TTC549 (cell line): Measurements from ENCODE around the gene THOC3.
"Not testable (repeated sequence)": the region's sequence is repeated elsewhere in the genome, so short reads cannot be mapped to it uniquely, and the experiment has no call there.

Experiments used
- FAIRE-seq: peaks from 2 replicates; lab custom pipeline; 2012; peaks lifted over from hg19 to GRCh38; lab: Jason Lieb, UNC

The THOC3 gene, protein sequence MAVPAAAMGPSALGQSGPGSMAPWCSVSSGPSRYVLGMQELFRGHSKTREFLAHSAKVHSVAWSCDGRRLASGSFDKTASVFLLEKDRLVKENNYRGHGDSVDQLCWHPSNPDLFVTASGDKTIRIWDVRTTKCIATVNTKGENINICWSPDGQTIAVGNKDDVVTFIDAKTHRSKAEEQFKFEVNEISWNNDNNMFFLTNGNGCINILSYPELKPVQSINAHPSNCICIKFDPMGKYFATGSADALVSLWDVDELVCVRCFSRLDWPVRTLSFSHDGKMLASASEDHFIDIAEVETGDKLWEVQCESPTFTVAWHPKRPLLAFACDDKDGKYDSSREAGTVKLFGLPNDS

DNA sequence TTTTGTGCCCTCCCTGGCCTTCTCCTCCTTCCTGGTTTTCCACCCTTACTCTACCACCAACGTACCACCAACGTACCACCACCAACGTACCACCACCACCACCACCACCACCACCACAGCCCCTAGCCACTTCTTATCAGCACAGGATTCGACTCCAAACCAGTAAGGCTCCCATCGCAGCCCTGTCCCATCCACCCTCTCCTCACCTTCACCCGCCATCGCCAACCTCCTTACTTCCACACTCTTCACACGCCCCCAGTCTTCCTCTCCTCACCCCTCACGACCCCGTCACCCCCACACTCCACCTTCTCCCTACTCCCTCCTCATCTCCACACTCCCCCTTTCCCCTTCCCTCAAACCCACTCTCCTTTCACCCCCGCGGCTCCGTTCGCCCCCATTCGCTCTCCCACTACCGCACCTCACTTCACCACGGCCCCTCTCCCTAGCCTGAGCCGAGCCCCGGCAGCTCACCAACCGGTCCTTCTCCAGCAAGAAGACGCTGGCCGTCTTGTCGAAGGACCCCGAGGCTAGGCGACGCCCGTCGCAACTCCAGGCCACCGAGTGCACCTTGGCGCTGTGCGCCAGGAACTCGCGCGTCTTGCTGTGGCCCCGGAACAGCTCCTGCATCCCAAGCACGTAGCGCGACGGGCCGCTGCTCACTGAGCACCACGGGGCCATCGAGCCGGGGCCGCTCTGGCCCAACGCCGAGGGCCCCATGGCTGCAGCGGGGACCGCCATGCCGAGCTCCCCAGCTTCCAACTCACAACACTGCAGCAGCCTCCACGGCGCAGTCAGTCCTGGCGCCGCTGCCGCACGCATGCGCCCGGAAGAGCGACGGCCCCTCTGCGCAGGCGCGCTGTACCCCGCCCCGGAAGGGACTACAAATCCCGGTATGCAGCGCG is at the start of gene THOC3:
Gene THOC3 (minus strand): TSS at position 845 of the 902 bp plus-strand sequence. CDS start 107 bp downstream, at position 738.
- not testable (repeated sequence) for FAIRE-seq

DNA sequence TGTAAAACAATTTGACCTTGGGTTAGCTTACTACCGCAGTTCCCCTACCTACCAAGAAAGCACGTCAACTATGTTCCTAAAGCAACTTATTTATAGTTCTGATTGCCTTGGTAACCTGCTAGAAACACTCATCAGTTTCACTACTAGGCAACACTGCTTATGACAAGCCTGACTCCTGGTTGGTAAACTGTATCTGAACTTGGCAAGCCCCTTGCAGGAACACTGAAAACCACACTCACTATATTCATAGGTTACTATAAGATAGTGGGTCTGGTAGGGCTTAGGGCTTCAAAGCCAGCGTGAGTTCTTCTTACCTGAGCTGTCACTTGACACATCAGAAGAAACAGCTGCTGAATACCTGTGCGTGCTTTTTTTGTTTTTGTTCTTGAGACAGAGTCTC is 49.2 kb upstream of the THOC3 start:
- FAIRE-seq: not testable (repeated sequence)

DNA sequence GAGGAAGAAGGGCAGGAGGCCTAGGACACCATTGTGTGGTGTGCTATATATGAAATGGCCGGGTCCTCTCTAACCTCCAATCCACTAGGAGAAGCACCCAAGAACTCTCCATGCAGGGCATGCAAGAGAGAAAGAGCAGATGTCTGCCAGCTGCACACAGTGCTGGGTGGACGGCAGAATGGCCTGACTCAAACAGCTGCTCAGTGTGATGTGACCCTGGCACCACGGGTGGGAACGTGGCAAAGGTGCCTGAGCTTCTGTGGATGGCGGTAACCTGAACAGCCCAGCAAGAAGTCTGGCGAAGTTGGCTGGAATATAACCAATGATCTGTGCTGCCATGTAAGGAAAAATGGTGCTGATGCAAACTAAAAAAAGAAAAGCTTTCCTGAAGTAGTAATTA is 46.2 kb upstream of the THOC3 start:
- not testable (repeated sequence) for FAIRE-seq

DNA sequence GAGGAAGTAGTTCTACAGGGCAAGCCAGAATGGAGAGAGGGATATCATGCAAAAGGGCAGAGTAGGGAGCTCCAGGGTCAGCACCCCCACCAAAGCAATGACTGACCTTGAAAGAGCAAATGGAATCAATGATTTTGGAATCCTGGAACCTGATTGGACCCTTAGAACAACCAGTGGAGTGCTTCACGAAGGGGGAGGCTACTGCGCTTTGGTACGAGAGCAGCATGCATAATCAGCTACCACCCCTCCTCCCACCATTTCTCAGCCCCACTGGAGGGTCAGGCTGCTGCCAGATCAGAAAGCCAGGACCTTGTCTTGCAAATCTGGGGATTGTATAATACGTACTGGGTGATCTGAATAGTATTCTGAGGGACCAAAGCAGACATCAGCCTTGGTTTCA is 43.0 kb upstream of the THOC3 start:
- not testable (repeated sequence) for FAIRE-seq

DNA sequence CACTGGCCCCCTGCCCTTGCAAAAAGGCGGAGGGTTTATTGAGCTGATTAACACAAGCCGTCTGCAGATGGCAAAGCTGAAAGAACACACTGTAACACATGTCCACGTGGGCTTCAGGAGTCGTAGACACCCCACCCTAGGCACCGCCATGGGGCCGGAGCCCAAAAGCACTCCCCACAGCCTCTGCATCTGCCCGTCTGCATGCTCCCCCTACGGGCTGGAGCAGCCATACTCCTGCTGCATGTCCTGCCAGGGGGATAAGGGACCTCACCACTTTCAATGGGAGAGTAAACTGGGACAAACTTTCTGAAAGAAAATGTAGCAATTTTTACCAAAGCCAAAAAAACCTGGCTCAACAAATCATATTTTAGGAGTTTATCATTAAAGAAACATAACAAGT is 42.1 kb upstream of the THOC3 start:
- FAIRE-seq: not testable (repeated sequence)

DNA sequence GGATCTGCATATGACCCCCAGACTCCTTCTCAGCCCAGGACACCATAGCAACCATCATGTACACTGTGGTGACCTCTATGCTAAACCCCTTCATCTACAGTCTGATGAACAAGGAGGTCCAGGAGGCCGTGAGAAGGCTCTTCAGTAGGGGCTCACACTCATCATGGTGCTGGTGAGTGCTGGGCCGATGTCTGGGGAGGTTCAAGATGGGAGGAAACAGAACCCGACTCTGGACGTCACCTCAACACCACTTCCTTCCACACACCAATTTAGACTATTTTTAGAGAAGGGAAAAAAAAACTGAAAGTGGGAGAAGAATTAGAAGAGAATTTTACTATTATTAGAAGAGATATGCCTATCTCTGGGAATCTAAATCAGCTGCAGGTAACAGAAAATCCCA is 39.1 kb upstream of the THOC3 start:
- not testable (repeated sequence) for FAIRE-seq

DNA sequence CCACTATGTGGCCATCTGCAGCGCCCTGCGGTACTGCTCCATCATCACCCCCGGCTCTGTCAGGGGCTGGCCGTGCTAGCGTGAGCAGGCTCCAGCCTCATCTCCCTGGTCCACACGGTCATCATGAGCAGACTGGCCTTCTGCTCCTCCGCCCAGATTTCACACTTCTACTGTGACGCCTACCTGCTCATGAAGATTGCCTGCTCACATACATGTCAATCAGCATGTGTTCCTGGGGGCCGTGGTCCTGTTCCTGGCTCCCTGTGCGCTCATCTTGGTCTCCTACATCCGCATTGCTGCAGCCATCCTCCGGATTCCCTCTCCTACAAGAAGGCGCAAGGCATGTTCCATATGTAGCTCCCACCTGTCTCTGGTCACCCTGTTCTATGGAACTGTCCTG is 38.7 kb upstream of the THOC3 start:
- FAIRE-seq: not testable (repeated sequence)

DNA sequence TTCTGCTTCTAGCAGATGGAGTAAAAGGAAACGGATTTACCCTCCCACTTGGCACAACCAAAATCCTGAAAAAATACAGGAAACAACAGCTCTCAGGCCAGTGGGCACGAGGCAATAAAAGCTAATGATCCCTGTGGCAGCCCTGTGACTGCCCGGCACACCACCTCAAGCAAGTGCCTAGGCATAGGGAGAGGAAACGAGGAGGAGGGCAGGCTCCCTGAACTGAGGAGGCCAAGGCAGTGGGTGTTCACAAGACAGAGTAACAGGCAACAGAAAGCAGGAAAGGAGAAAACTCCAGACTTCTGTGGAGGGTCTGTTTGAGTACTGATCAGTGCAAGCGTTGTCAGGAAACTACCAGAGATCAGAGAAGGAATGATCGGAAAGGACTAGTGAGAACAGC is 29.9 kb upstream of the THOC3 start:
- FAIRE-seq: not testable (repeated sequence)

DNA sequence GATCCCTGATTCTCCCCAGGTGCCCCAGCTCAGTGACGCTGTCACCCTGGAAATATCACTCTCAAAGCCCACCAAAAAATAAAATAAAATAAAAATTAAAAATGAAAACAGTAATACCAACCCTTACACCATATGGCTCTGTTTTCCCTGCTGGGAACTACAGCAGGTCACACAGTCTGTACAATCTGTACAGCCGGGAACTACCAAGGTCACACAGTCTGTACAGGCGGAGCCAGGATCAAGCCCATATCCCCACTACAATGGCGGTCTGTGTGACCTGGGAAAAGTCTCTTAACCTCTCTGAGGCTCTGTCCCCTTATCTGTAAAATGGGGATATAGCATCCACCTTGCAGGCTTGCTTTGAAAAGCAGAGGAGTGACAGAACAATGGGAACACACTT is 29.4 kb upstream of the THOC3 start:
- FAIRE-seq: not testable (repeated sequence)

DNA sequence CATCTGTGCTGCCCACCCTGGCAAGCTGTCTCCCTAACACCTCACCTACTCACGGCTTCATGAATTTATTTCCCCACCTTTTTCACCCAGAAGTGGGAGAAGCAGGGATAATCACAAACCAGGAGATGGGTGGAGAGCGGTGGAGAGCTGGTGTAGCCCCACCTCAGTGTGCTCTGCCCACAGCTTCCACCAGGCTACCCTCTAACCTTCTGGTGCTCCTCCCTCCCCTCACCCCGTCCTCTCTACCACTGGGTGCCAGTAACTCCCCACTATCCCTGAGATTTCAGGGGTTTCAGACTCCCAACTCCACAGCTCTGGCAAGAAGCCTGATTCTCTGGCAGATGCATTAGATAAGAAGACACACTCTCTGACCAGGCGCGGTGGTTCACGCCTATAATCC is 28.7 kb upstream of the THOC3 start:
- not testable (repeated sequence) for FAIRE-seq

DNA sequence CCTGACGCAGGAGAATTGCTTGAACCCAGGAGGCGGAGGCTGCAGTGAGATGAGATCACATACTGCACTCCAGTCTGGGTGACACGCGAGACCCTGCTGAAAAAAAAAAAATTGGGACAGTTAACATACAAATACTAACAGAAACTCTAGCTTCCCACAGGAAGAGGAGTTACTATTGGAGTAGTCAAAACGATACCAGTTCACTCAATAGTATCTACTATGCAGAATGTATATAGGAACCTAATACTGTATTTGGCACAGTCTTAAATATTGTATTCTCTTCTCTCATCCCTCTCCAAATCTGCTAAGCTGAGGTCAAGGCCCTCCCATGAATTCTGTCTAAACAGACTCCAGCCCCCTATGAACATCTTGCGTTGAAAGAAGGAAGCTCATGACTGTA is 27.4 kb upstream of the THOC3 start:
- not testable (repeated sequence) for FAIRE-seq

DNA sequence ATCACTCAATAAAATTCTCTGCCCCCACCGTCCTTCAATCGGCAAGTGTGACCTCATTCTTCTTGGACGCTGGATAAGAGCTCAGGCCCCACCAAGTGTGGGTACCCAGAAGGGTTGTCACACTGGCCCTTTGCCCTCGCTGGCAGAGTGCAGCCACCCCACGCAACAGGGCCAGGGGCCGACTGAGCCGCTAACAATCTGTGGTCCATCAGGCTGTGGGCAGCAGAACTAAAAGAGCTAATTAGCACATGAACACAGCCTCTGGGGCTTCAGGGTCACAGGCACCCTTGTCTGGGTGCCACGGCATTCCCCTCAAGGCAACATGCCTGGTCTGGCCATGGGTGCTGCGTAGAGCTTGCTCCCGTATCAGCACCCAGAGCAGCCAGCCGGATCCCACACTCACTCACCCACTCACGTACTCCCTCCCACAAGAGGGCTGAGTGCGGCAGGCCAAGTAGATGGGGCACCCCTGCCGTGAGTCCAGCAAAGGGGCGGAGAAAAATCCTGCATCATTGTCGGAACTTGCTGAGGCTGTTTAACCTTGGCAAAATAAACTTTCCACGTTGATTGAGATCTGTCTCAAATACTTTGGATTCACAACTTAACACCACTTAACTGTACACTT is 11.4 kb upstream of the THOC3 start:
- not testable (repeated sequence) for FAIRE-seq

DNA sequence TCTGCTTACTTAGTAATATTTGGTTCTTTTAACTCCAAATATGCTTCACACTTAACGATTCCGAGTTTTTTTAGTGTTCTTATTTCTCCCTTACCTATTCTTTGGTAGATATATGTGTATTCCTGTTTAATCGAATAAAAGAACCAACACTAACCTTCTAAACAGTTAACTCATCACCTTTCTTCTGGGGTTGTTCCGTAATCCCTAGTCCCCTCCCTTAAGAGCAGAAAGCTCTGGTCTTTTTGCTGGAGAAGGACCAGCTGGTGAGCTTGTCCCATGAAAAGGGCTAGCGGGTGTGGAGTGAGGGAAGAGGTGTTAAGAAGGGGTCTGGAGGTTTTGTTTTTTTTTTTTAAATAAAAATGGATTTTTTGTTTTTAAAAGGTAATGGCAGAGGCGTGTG is 266 bp upstream of the THOC3 start:
- not testable (repeated sequence) for FAIRE-seq

DNA sequence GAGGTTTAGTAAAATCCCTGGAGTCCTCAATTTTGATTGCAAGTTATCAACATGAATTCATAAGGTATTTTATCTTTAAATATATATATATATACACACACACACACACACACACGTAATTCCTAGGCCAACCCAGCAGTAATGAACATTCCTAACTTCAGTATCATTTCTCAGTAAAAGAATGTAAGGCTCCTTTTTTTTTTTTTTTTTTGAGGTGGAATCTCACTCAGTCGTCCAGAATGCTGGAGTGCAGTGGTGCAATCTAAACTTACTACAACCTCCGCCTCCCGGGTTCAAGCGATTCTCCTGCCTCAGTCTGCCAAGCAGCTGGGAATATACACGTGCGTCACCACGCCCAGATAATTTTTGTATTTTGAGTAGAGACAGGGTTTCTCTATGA is 5.8 kb downstream of the THOC3 start:
- not testable (repeated sequence) for FAIRE-seq

DNA sequence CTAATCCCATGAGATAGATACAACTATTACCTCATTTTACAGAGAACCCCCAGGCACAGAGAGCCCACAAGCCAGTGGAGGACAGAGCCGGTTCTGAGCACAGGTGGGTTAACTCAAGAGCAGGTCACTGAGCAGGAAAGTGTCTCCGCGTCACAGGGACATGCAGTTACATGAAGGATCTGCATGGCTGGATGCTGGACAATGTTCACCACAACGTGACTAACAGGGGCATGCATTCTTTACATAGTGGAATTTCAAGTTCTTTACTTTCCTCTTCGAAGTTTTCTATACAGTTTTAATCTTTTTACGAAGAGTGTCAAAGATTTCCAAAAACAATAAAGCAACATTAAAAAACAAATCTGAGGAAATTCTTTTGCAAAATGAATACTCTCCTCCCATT is 7.9 kb downstream of the THOC3 start:
- FAIRE-seq: not testable (repeated sequence)

DNA sequence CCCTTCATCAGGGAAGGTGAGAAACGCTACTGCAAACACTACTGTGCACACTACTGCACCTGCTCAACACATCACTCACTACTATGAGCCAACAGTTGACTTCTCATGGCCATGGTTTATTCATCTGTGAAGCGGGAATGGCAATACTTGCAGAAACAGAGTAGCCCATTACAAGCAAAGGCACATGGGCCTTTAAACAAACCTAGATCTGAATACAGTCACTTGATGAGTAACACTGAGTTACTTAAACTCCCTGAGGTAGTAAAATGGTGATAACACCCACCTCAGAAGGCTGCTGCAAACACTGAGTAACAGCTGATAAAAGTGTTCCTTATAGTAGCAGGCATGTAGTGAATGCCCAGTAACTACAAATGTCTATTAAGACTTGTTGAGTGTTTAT is 9.6 kb downstream of the THOC3 start:
- not testable (repeated sequence) for FAIRE-seq

DNA sequence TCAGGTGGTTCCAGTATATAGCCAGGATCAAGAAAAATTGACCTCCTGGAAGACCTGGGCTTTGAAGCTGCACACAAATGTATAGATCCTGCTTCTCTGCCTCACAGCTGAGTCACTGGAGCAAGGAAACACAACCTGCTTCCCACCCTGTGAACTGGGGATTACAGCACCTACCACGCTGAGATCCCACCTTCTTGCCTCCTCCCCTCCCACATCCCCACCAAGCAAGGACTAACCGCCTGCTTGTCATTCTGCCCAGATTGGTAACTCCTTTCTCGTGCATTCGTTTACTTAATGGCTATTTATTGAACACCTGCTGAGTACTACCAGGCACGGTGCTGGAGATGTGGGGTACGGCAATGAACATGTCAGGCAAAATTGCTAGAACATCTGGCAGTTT is 14.0 kb downstream of the THOC3 start:
- FAIRE-seq: not testable (repeated sequence)

DNA sequence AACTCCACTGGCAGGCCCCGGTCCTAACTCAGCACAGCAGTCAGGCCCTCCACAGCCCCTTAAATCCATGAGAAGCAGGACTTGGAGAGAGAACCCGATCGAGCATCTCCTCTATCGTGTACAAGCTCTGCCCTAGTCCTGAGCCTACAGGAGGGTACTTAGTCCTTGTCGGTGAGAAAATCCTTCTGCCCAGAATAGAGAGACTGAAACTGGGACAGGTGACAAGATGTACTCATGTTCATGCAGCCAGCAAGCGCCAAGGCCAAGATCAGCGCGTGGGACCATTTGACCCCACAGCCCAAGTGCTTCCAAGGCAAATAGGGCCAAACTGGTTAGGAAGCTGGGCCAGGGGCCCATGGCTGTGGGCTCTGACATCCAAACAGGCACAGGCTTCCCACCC is 15.3 kb downstream of the THOC3 start:
- FAIRE-seq: not testable (repeated sequence)

DNA sequence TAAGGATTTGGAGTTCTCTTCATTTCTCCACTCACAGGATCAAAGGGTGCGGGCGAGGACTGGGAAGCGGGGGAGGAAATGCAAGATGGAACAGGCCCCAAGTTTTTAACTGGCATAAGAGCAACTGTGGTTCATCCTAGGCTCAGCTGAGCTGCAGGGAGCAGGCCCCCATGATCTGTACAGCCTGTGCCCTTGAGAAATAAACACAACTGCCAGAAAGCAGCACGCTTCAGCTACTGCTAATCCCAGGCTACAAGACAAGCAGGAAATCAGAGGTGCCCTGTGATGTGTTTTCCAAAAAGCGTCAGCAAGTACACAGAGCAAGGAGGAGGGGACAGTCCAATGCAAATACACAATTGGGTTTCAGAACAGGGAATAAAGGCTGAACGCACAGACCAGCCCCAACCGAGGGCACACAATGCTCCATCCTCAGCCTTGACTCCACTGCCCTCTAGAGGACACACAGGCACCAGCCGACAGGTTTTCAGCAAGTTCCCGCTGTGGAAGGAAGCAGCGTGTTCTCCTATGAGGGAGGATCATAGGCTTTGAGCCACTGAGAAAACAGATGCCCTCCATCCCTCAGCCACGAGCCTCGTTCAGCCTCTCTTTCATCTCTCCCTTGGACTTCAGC is 16.7 kb downstream of the THOC3 start:
- FAIRE-seq: not testable (repeated sequence)

DNA sequence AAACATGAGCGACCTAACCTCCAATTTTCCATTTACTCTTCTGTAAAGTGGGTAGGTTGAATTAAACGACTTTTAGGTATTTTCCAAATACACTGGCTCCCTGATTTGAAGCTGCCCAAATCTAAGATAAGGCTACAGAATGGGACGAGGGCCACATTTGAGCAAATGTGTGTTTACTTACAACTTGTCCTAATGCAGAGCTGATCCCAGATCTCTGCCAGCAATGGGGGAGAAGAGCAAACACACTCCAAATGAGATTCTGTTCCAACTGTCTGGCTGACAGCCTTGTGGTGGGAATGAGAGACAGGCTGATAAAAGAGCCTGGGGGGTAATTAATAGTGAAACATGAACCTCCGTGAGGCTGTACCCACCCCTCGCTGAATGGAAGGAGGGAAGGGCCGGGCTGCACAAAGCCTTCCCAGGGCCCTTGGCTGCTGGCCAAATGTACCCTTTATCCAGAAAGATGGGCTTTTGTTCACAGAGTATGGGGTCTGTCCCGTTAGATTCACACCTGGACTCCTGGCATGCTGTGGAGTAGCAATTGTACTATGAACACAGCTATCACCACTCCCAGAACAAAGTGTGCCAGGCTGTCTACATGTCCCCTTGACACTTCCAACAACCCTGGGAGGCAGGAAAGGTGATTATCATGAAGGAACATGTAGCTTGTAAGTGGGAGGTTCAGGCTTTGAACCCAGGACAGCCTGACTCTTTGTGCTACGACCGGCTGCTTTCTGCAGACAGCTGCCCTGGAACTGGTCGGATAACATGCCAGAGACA is 19.6 kb downstream of the THOC3 start:
- not testable (repeated sequence) for FAIRE-seq

DNA sequence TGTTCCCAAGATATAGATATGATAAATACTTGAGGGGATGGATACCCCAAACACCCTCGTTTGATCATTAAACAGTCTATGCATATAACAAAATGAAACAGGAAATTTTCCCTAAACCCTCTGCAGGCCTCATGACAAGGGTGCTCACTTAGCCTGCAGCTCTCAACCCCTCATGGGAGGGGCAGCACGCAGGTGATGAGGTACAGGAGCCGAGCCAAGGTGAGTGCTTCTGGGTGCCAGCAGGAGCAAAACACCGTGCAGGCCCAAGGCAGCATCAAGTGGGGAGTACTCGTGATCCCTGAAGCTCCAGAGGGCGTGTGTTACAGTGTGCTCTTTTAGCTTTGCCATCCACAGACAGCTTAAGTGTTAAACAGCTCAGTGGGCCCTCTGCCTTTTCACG is 24.9 kb downstream of the THOC3 start:
- not testable (repeated sequence) for FAIRE-seq
